ENCODE data around the gene FMN1. TPM values are rescaled to one million over a fixed set of nuclear protein-coding genes. Genes with fewer than 3 reads are reported as not detected.
"Not testable (repeated sequence)": the region's sequence is repeated elsewhere in the genome, so short reads cannot be mapped to it uniquely, and the experiment has no call there.

The FMN1 gene
- total RNA-seq, 2 donors from 2014 or later, result 5.4 to 9.4 TPM

DNA sequence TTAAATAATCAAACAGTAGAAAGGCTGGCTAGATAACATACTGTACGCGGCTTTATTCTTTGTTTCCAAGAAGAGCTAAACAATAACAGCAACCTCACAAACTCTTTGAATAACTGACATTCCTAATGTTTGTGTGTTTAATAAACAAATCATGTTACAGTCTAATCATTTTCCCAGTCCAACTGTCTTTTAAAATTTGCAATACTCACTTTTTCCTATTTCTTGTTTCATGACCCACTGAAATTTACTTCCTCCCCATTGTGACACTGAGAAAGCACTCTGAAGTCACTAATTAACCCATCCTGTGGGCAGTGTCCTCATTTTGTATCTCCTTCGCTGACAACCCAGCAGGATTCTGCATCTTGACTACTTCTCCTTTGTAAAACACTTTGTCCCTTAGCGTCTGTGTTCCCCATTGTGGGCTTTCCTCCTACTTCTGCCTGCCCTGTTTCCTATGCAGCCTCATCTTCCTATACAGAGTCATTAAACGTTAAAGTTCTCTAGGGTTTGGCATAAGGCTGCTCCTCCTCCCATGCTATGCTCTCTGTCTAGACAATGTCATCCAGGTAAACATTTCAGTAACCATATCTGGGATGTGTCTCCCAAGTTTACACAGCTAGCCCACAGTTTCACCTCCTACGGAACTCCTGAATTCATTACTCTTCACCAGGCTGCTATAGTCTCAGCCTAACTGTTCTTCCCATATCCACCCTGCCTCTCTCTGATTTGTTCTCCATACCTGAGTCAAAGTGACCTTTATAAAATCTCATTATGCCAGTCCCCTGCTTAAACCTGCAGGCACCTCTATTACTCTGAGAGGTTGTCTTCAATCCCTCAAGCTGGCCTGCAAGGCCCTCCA lies 327.8 kb downstream of the FMN1 start:
- ATAC-seq (peak in 1 of 2 donors; percentile 63), DNase-seq (no peak)
- intact Hi-C loops (cut with DNase I), result no loop called here

GRCh38 chr15:32864841-32865240 lies 329.7 kb downstream of the FMN1 start:
- no peak for DNase-seq
- intact Hi-C loops (cut with DNase I), result no loop called here
- ATAC-seq, result no peak

GRCh38 chr15:32864051-32864450 lies 330.5 kb downstream of the FMN1 start:
- ATAC-seq (no peak), DNase-seq (no peak)
- intact Hi-C loops (cut with DNase I), result no loop called here

DNA sequence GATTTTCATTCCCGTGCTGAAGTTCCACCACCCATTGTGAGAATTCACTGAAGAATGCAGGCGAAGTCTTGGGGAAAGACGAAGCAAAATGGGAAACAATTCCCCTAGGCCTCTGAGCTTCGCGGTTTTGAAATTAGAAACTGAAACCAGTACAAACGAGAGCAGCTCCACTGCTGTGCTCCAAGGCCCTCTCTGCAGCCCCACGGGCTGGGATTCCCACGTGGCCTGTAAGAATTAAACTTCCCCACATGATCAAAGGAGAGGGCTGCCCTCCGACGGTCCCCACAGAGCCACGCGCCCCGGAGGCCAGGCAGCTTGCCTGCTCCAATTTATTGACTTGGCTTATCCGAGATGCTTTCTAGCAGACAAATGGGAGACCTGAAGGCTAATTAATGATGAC lies 332.8 kb downstream of the FMN1 start:
- DNase-seq (peak; percentile 30), ATAC-seq (peak; percentile 42 to 74)
- intact Hi-C loops (cut with DNase I), result no loop called here

DNA sequence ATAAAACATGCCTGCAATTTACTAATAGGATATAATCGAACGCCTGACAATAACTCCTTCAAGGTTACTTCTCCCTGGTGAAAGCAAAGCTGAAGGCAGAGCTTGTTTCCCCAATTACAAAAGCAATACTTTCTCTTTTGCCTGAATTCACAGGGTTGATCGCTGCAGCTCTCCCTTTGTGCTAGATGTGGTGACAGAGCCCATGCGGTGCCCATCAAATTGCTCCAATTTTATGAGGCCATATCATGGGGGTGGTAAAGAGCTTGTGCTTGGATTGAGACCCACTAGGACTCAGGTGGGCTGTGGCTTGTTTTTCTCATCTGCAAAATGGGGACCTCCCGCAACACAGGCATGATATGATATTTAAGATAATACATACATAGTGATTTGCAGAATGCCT lies 333.3 kb downstream of the FMN1 start:
- ATAC-seq, result no peak

GRCh38 chr15:32859996-32860395 lies 334.5 kb downstream of the FMN1 start:
- no peak for DNase-seq
- intact Hi-C loops (cut with DNase I), result no loop called here
- no peak for ATAC-seq

More for the DNA sequence above, 333.3 kb downstream of the FMN1 start:
- no peak for DNase-seq
- intact Hi-C loops (cut with DNase I), result no loop called here

DNA sequence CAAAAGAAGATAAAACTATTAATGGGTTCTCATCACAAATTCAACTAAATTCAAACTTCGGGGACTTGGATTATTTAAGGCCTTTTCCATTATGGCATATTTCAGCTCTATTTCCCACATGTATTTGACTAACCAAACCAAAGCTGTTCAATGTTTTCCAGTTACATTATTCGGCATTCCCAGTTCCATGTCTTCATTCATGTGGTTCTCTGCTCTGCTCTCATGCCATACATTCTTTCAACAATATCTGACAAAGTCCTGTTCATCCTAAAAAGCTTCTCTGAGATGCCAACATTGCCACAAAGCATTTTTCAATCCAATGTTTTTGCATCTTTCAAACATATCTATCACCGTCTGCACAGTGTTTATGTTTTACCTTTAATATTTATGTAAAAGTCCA lies 335.3 kb downstream of the FMN1 start:
- intact Hi-C loops (cut with DNase I), result no loop called here
- ATAC-seq, result no peak

DNA sequence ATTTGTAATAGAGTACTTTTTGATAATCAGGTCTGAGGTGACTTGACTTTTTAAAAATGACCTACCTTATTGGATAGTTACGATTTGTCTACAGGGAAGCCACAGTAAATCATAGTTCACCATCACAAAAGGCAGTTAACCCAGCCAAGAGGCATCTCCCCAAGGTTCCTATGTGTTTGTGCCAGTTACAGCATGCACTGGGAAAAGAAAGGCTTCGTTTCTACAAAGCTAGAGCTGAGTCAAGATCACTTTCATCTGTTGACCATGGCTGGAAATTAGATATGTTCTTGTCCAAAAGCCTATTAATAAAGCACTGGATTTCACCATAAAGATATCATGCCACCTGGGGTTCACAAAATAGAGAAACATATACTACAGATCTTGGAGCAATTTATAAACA lies 336.8 kb downstream of the FMN1 start:
- ATAC-seq, result no peak
- intact Hi-C loops (cut with DNase I), result no loop called here
- DNase-seq, result no peak

More for the DNA sequence above, 335.3 kb downstream of the FMN1 start:
- DNase-seq, result no peak

DNA sequence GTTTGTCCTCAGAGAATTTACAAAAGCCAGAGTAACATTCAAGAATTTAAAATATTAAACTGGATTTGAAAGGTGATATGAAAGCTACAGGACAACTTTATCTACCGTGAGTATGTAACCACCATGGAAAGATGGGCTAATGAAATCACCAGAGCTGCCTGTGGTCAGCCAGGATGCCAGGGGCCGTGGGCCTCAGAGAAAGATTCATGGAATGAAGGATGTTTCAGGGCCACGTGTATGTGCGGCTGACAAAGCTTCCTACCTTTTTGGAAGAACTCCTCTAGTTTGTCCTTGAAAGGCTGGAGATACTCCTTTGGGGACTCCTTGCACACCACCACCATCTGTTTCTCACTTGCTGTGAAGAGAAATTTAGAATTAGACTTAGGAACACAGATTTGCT lies 337.8 kb downstream of the FMN1 start:
- ATAC-seq, result no peak
- intact Hi-C loops (cut with DNase I), result no loop called here
- no peak for DNase-seq

DNA sequence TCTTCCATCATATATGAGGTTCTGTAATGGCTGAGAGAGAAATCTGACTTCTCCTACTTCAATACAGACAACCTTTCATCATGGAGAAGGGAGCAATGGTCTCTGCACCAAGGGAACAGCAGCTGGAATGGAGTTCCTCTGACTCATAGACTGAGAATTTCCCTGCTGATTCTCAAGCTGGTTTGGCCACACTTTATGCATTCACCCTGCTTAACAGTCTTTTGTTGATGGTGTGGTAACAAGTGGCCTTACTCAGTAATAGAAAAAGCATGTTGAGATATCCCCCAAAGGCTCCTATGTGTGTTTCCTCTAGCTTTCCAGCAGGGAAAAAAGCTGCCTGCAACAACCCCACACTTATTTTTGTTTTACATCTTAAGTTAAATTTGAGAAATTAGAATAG lies 338.6 kb downstream of the FMN1 start:
- ATAC-seq (peak; percentile 67 to 98), DNase-seq (no peak)
- intact Hi-C loops (cut with DNase I), result no loop called here

DNA sequence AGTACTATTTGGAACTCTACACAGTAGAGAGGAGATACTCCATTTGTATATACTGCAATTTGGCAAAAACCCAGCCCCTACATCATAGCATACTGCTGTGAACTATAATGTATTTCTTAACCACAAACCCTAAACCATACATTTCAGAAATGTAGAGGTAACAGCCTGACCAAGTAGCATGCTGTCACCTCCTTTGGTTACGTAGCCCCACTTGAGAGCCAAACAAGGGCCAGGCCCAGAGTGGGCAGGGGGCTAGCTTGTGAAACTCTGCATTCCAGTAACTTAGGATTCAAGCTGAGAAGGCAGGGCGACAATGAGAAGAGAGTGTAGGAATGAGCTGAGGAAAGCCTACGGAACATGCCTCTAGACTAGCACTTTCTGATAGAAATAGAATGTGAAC lies 340.9 kb downstream of the FMN1 start:
- ATAC-seq (no peak), DNase-seq (no peak)
- intact Hi-C loops (cut with DNase I), result no loop called here

DNA sequence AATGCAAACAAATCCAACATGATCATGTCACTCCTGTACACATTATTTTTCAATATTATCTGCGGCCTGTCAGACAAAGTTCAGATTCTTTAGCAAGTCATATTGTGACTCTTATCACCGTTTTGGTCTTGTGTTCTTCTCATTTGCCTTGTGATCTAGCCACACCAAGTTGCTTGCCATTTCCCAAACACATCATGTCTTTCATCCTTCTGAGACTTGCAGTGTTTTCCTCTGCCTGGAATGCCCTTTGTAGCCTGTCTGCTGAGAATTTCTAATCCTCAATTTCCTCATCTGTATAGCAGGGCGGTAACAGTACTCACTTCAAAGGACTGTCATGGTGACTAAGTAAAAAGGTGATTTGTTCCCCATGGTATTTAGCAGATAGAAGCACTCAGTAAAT lies 341.7 kb downstream of the FMN1 start:
- intact Hi-C loops (cut with DNase I), result no loop called here
- ATAC-seq, result no peak
- DNase-seq, result no peak

- intact Hi-C loops (cut with DNase I), result no loop called here
Measured at GRCh38 chr15:32852017-32852416, 342.5 kb downstream of the FMN1 start.

DNA sequence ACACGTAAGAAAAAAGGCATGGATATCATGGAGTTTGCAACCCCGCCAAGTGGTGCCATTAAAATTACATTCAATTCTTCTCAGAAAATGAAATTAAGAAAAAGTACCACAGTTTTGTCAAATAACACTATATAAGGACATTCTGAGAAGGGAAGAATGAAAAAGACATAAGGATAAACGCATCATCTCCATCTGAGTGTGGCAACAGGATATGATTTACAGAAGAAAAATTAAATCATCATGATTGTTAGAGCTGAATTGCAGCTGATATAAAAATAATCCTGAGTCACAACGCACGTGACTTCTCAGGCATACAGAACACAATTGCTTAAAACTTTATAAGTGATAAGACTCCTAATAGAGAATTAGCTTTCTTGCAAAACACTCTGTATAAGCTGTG lies 342.9 kb downstream of the FMN1 start:
- DNase-seq (no peak), ATAC-seq (no peak)
- intact Hi-C loops (cut with DNase I), result no loop called here

More at GRCh38 chr15:32852017-32852416, 342.5 kb downstream of the FMN1 start:
- ATAC-seq, result no peak
- DNase-seq, result no peak

- no peak for DNase-seq
- no peak for ATAC-seq
- intact Hi-C loops (cut with DNase I), result loop anchor here in 1 of 2 donors (10.0 kb wide), 1 partner anchor 105 kb away; no protein-coding TSS in a partner anchor
Measured at GRCh38 chr15:32849769-32850668, 344.5 kb downstream of the FMN1 start.

DNA sequence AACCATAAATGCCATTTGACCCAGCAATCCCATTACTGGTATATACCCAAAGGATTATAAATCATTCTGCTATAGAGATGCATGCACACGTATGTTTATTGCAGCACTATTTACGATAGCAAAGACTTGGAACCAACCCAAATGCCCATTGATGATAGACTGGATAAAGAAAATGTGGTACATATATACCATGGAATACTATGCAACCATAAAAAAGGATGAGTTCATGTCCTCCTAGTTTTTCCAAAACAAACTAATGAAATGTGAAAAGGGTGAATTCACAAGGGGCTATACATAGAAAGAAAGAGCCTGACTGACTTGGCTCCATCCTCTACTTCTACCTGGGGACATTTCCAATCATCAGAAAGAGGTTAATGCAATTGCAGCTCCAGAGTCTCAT lies 347.8 kb downstream of the FMN1 start:
- intact Hi-C loops (cut with DNase I), result loop anchor here in 1 of 2 donors (10.0 kb wide), 1 partner anchor 108 kb away; no protein-coding TSS in a partner anchor
- not testable (repeated sequence) for DNase-seq, ATAC-seq

DNA sequence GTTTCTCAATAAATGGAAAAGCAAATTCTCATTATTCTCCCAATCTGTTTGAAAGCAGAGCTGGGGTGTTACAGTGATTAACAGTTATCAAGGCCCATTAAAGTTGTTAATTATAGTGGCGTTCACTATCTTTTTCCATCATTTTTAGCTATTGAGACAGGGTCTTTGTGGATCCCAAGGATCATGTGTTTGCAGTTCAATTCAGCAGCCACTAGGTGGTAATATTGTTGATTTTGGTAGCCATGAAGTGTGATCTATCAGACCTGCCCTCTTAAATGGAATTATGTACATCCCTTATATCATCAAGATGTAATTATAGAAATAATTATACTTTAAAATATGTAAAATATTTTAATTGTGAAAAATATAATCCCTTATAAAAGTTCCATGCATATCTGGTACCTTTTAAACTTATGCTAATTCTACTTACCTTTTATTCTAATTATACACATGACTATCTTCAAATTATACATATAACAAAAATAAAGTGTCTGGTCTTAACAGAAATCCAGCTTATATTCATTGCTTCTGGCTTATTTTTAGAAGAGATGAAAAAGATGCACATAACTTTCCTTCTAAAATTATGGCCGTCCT lies 350.3 kb downstream of the FMN1 start:
- no peak for DNase-seq
- ATAC-seq, result no peak
- intact Hi-C loops (cut with DNase I), result loop anchor here in 1 of 2 donors (10.0 kb wide), 1 partner anchor 111 kb away; no protein-coding TSS in a partner anchor

GRCh38 chr15:32843219-32843815 lies 351.2 kb downstream of the FMN1 start:
- intact Hi-C loops (cut with DNase I), result loop anchor here in 1 of 2 donors (10.0 kb wide), 1 partner anchor 111 kb away; no protein-coding TSS in a partner anchor
- no peak for ATAC-seq
- DNase-seq, result no peak

GRCh38 chr15:32842081-32842480 lies 352.4 kb downstream of the FMN1 start:
- intact Hi-C loops (cut with DNase I), result loop anchor here in 1 of 2 donors (10.0 kb wide), 1 partner anchor 113 kb away; no protein-coding TSS in a partner anchor
- ATAC-seq (no peak), DNase-seq (no peak)

Data from left cardiac atrium (tissue), 4 donors.